Liver (tissue), 9 donors: ENCODE measurements around the gene ESPN. TPM values are rescaled to one million over a fixed set of nuclear protein-coding genes. Genes with fewer than 3 reads are reported as not detected.
"Not testable (repeated sequence)": the region's sequence is repeated elsewhere in the genome, so short reads cannot be mapped to it uniquely, and the experiment has no call there.

Experiments
- DNase-seq: peaks from one replicate; pipeline ENCODE4 v3.0.0-alpha.2; 2017; ENCODE audit warnings: low spot score
- H3K27ac ChIP-seq, 2 donors: one replicate each; pipeline ENCODE4 v1.7.0; 2013; ENCODE audit warnings: inconsistent platforms in 2 of 2, low read length in 2 of 2, control low read depth in 1 of 2, low read depth in 1 of 2, mild to moderate bottlenecking in 1 of 2
- H3K27me3 ChIP-seq, 4 donors: one replicate each; pipeline versions ENCODE4 v1.6.1 to v1.7.0; 2013; ENCODE audit warnings: low read length in 3 of 4, inconsistent platforms in 1 of 4, mild to moderate bottlenecking in 1 of 4, moderate library complexity in 1 of 4; ENCODE audit not compliant: control insufficient read depth in 4 of 4, insufficient read depth in 4 of 4
- H3K36me3 ChIP-seq, 4 donors: one replicate each; pipeline versions ENCODE4 v1.6.1 to v1.7.0; 2013; ENCODE audit warnings: low read length in 3 of 4, mild to moderate bottlenecking in 3 of 4, low read depth in 1 of 4, moderate library complexity in 1 of 4; ENCODE audit not compliant: control insufficient read depth in 4 of 4, insufficient read depth in 3 of 4
- H3K4me1 ChIP-seq, 4 donors: one replicate each; pipeline versions ENCODE4 v1.6.1 to v1.7.0; 2013; ENCODE audit warnings: low read length in 3 of 4, mild to moderate bottlenecking in 3 of 4, moderate library complexity in 1 of 4; ENCODE audit not compliant: control insufficient read depth in 4 of 4, insufficient read depth in 4 of 4
- H3K4me3 ChIP-seq, 3 donors: one replicate each; pipeline versions ENCODE4 v1.6.1 to v1.7.0; 2013; ENCODE audit warnings: low read length in 3 of 3, control low read depth in 1 of 3, low read depth in 1 of 3, mild to moderate bottlenecking in 1 of 3
- H3K9ac ChIP-seq, 2 donors: one replicate each; pipeline ENCODE4 v1.7.0; 2013; ENCODE audit warnings: low read length in 2 of 2, mild to moderate bottlenecking in 2 of 2, moderate library complexity in 2 of 2, control low read depth in 1 of 2, low read depth in 1 of 2
- H3K9me3 ChIP-seq, 4 donors: one replicate each; pipeline versions ENCODE4 v1.6.1 to v1.7.0; 2013; ENCODE audit warnings: low read length in 3 of 4; ENCODE audit not compliant: control insufficient read depth in 4 of 4
- CTCF ChIP-seq: fragments of 150-350 bp; IDR thresholded peaks from 2 replicates; pipeline ENCODE4 v1.5.1; 2017; ENCODE audit warnings: improper control_type of control experiment, low read depth, low read length; ENCODE audit not compliant: missing input control
- JUND ChIP-seq, 2 donors: IDR thresholded peaks; 2 replicates each; pipeline ENCODE4 v1.6.1; 2016; ENCODE audit warnings: antibody characterized with exemption in 2 of 2
- RAD21 ChIP-seq, 2 donors: IDR thresholded peaks; 2 replicates each; pipeline ENCODE4 v1.6.1; 2016; ENCODE audit warnings: antibody characterized with exemption in 2 of 2, mild to moderate bottlenecking in 2 of 2
- TAF1 ChIP-seq: conservative IDR thresholded peaks from 2 replicates; pipeline ENCODE4 v1.6.1; 2016; ENCODE audit warnings: antibody characterized with exemption, mild to moderate bottlenecking
- ZBTB33 ChIP-seq: IDR thresholded peaks from 2 replicates; pipeline ENCODE4 v1.6.1; 2016; ENCODE audit warnings: antibody characterized with exemption
- WGBS: extraction: QIAGEN DNeasy Blood & Tissue Kit; methylation state at CpG from one replicate; pipeline ENCODE4 v1.1.7; 2013; 5-methylcytosine and 5-hydroxymethylcytosine counted together
- polyA plus RNA-seq, 2 donors: library from polyadenylated mRNA; stranded (reverse) in 1 of 2; unstranded in 1 of 2; fragments of 200-250 nt in 1 of 2; fragments of >200 nt in 1 of 2; fragmentation: Nextera tagmentation in 1 of 2; extraction: Ambion mirVana in 1 of 2; gene quantifications; one replicate each; pipeline versions ENCODE4 v1.2.1 to v1.2.3, GENCODE V29; 2013 to 2015
- total RNA-seq, 2 donors: library from RNA; depleted of rRNA; stranded (reverse); fragments of >200 nt; gene quantifications; one replicate each; pipeline ENCODE4 v1.2.3, GENCODE V29; 2014
- donor health status: healthy.
- donor health status: healthy.
- donor health status: healthy.
- donor health status: healthy.
- donor health status: healthy.

ESPN gene
- total and polyA plus RNA-seq, 4 donors: 61.5 to 103 (median 68.2) TPM

- H3K4me1 ChIP-seq: peaks cover 0 to 8% (median 4%) of the 10 kb centered on the region in 4 donors
- DNase-seq: no peak
- H3K27me3 ChIP-seq: no peaks in the 10 kb centered on the region
- no peaks in the 10 kb centered on the region for H3K9me3 ChIP-seq
- no peak for TF ChIP-seq ZBTB33
- TF ChIP-seq JUND (IDR thresholded peaks at IDR 0.05): no peak
- no peak for TF ChIP-seq TAF1
- no peaks in the 10 kb centered on the region for H3K36me3 ChIP-seq
- no peak overlapping the region for H3K4me3 ChIP-seq
- H3K27ac ChIP-seq: no peak overlapping the region
- 81% methylated on average over 3 of the region's 3 CpGs for WGBS
- no peak overlapping the region for H3K9ac ChIP-seq
These were observed 11.0 kb downstream of the ESPN start for GRCh38 chr1:6435547-6435946.

- not testable (repeated sequence) for H3K4me3 ChIP-seq, H3K27ac ChIP-seq
- WGBS: 76% methylated on average over 3 of the region's 3 CpGs
These were observed 11.7 kb downstream of the ESPN start for GRCh38 chr1:6436277-6436676.

GRCh38 chr1:6437012-6437700 lies 12.6 kb downstream of the ESPN start:
- H3K27me3 ChIP-seq, H3K9me3 ChIP-seq, H3K36me3 ChIP-seq, H3K4me1 ChIP-seq, H3K4me3 ChIP-seq, H3K9ac ChIP-seq, H3K27ac ChIP-seq, DNase-seq: not testable (repeated sequence)
- 60% methylated on average over 22 of the region's 22 CpGs for WGBS

More at GRCh38 chr1:6436277-6436676, 11.7 kb downstream of the ESPN start:
- DNase-seq, H3K9ac ChIP-seq, H3K27me3 ChIP-seq, H3K4me1 ChIP-seq, H3K9me3 ChIP-seq, H3K36me3 ChIP-seq: not testable (repeated sequence)

- no peaks in the 10 kb centered on the region for H3K9me3 ChIP-seq
- H3K36me3 ChIP-seq: no peaks in the 10 kb centered on the region
- TF ChIP-seq RAD21 (IDR thresholded peaks at IDR 0.05): peak; percentile 68 to 81
- TF ChIP-seq CTCF: peak; percentile 86
- TF ChIP-seq JUND (IDR thresholded peaks at IDR 0.05): no peak
- H3K27ac ChIP-seq: no peak overlapping the region
- H3K4me3 ChIP-seq: no peak overlapping the region
- peaks cover 0 to 9% (median 6%) of the 10 kb centered on the region in 4 donors for H3K4me1 ChIP-seq
- no peaks in the 10 kb centered on the region for H3K27me3 ChIP-seq
- peak; percentile 77 for DNase-seq
- WGBS: 5% methylated on average over 5 of the region's 5 CpGs
- H3K9ac ChIP-seq: no peak overlapping the region
These were observed 13.5 kb downstream of the ESPN start for GRCh38 chr1:6438047-6438525.
